Astrocyte (in vitro differentiated cells and primary cell): Measurements from ENCODE around the gene MYL3. TPM values are rescaled to one million over a fixed set of nuclear protein-coding genes. Genes with fewer than 3 reads are reported as not detected.

Experiments
- DNase-seq: peaks from one replicate; pipeline ENCODE4 v3.0.0-alpha.2; 2010; ENCODE audit warnings: low read depth
- FAIRE-seq: peaks from 2 replicates; lab custom pipeline; 2011; peaks lifted over from hg19 to GRCh38; lab: Jason Lieb, UNC
- H2AFZ ChIP-seq: 2 replicates; pipeline ENCODE4 v1.6.0; 2012; ENCODE audit warnings: low read depth, low read length, inconsistent platforms
- H3K27ac ChIP-seq: 2 replicates; pipeline ENCODE4 v1.5.1; 2011; ENCODE audit warnings: low read depth, low read length, inconsistent platforms
- H3K27me3 ChIP-seq: 2 replicates; pipeline ENCODE4 v1.6.0; 2011; ENCODE audit warnings: low read length, inconsistent platforms; ENCODE audit not compliant: insufficient read depth
- H3K36me3 ChIP-seq: 2 replicates; pipeline ENCODE4 v1.5.1; 2011; ENCODE audit warnings: low read length, inconsistent platforms; ENCODE audit not compliant: insufficient read depth
- H3K4me1 ChIP-seq: 2 replicates; pipeline ENCODE4 v1.5.1; 2011; ENCODE audit warnings: low read length, inconsistent platforms; ENCODE audit not compliant: insufficient read depth
- H3K4me2 ChIP-seq: 2 replicates; pipeline ENCODE4 v1.6.0; 2012; ENCODE audit warnings: low read length, inconsistent platforms
- H3K4me3 ChIP-seq: 2 replicates; pipeline ENCODE4 v1.5.1; 2011; ENCODE audit warnings: low read depth, mild to moderate bottlenecking, low read length, inconsistent platforms; ENCODE audit not compliant: insufficient read depth
- H3K79me2 ChIP-seq: 2 replicates; pipeline ENCODE4 v1.6.0; 2012; ENCODE audit warnings: mild to moderate bottlenecking, low read length, inconsistent platforms; ENCODE audit not compliant: insufficient read depth
- H3K9ac ChIP-seq: 2 replicates; pipeline ENCODE4 v1.6.0; 2012; ENCODE audit warnings: mild to moderate bottlenecking, low read length, inconsistent platforms
- H3K9me3 ChIP-seq: 2 replicates; pipeline ENCODE4 v1.5.1; 2012; ENCODE audit warnings: low read depth, mild to moderate bottlenecking, low read length, inconsistent platforms; ENCODE audit not compliant: insufficient read depth
- H4K20me1 ChIP-seq: 2 replicates; pipeline ENCODE4 v1.6.0; 2012; ENCODE audit warnings: low read length, inconsistent platforms; ENCODE audit not compliant: insufficient read depth
- H3K27ac Mint-ChIP-seq: one replicate; pipeline ENCODE4 v1.8.0; 2021; ENCODE audit warnings: mild to moderate bottlenecking, mixed read lengths; ENCODE audit not compliant: unreplicated experiment
- H3K27me3 Mint-ChIP-seq: one replicate; pipeline ENCODE4 v1.8.0; 2021; ENCODE audit warnings: low read depth, mixed read lengths; ENCODE audit not compliant: unreplicated experiment
- H3K36me3 Mint-ChIP-seq: one replicate; pipeline ENCODE4 v1.8.0; 2021; ENCODE audit warnings: low read depth, mixed read lengths; ENCODE audit not compliant: unreplicated experiment
- H3K4me1 Mint-ChIP-seq: one replicate; pipeline ENCODE4 v1.8.0; 2021; ENCODE audit warnings: low read depth, mixed read lengths; ENCODE audit not compliant: unreplicated experiment
- H3K4me3 Mint-ChIP-seq: one replicate; pipeline ENCODE4 v1.8.0; 2021; ENCODE audit warnings: mild to moderate bottlenecking, moderate library complexity, mixed read lengths; ENCODE audit not compliant: unreplicated experiment
- H3K9me3 Mint-ChIP-seq: one replicate; pipeline ENCODE4 v1.8.0; 2021; ENCODE audit warnings: mild to moderate bottlenecking, mixed read lengths; ENCODE audit not compliant: unreplicated experiment
- EZH2 ChIP-seq: IDR thresholded peaks from 2 replicates; pipeline ENCODE4 v1.6.1; 2012; ENCODE audit warnings: mild to moderate bottlenecking, low read length, inconsistent platforms; ENCODE audit not compliant: insufficient read depth
- total RNA-seq: library from RNA; stranded (reverse); gene quantifications from 2 replicates; pipeline ENCODE4 v1.2.1, GENCODE V29; 2021
- TF ChIP-seq, protein P1 (sequence below): IDR thresholded peaks from 2 replicates; pipeline ENCODE4 v1.5.1; 2011; ENCODE audit warnings: low read depth, mild to moderate bottlenecking, inconsistent platforms, low read length, moderate library complexity; ENCODE audit not compliant: insufficient read depth

MYL3 gene
- total RNA-seq, 1 donor from 2014 or later, result 0.89 TPM

DNA sequence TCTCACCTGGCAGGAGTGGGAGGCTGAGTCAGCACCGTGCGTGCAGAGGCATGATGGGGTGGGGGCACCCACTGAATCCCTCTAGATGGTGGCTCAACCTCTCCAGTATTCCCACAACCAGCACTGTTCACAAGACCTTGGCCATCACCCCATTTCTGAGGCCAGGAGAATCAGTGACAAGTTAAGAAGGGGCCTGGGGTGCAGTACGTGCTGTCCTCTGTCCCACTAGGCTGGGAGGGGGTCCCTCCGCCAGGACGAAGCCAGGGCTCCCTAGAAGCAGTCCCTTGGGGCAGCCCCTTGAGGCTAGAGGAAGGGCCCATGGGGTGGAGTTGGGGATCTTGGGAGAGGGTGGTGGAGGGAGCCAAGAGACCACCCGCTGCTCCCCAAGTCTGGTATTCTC, 4.8 kb downstream of the MYL3 start:
- TF ChIP-seq, protein P1, sequence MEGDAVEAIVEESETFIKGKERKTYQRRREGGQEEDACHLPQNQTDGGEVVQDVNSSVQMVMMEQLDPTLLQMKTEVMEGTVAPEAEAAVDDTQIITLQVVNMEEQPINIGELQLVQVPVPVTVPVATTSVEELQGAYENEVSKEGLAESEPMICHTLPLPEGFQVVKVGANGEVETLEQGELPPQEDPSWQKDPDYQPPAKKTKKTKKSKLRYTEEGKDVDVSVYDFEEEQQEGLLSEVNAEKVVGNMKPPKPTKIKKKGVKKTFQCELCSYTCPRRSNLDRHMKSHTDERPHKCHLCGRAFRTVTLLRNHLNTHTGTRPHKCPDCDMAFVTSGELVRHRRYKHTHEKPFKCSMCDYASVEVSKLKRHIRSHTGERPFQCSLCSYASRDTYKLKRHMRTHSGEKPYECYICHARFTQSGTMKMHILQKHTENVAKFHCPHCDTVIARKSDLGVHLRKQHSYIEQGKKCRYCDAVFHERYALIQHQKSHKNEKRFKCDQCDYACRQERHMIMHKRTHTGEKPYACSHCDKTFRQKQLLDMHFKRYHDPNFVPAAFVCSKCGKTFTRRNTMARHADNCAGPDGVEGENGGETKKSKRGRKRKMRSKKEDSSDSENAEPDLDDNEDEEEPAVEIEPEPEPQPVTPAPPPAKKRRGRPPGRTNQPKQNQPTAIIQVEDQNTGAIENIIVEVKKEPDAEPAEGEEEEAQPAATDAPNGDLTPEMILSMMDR, result no peak
- TF ChIP-seq EZH2, result no peak
- FAIRE-seq, result no peak

DNA sequence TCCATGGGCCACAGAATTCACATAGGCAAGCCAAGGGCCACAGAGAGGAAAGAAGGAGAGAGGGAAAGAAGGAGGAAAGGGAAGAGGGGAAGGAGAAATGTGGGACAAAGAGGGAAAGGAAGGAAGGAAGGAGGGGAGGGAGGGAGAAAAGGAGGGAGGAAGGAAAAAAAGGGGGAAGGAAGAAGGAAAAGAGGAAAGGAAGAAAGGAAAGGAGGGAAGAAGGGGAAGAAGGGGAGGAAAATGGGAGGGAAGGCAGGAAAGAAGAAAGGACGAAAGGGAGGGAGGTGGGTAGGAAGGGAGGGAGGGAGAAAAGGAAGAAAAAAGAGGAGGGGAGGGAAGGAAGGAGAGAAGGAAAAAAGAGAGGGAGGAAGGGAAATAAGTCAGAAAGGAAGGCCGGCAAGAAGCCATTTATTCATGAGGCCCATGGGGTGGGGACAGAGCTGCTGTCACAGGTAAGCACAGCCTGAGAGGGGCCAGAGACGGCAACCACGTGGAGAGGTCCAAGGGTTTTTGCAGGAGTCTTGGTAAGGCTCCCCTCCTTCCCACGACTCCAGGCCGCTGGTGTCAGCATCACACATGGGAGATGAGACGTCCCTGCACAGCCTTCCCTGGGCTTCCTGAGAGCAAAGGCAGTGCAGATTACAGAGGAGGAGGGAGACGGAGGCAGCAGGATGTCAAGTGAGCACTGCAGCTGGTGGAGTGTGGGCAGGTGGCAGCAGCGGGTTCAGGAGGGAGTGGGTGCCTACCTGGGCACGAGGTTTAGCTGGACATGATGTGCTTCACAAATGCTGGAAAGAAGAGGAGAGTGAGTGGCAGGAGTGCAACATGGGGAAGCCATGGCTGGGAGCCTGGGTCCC, 5.5 kb downstream of the MYL3 start:
- no peak overlapping the region for H3K9ac ChIP-seq
- no peak overlapping the region for H3K27ac ChIP-seq
- Mint-ChIP-seq H3K4me3 (no peak overlapping the region), H3K36me3 (peaks cover 2% of the 10 kb centered on the region), H3K9me3 (no peaks in the 10 kb centered on the region), H3K27ac (no peak overlapping the region), H3K27me3 (peaks cover 55% of the 10 kb centered on the region), H3K4me1 (no peaks in the 10 kb centered on the region)
- H3K4me3 ChIP-seq, result no peak overlapping the region
- no peaks in the 10 kb centered on the region for H3K79me2 ChIP-seq
- no peaks in the 10 kb centered on the region for H3K9me3 ChIP-seq
- peaks cover 10% of the 10 kb centered on the region for H3K27me3 ChIP-seq
- H2AFZ ChIP-seq, result no peak overlapping the region
- H3K4me1 ChIP-seq, result no peaks in the 10 kb centered on the region
- H3K36me3 ChIP-seq, result no peaks in the 10 kb centered on the region
- FAIRE-seq, result no peak
- no peak overlapping the region for H3K4me2 ChIP-seq
- no peak for TF ChIP-seq EZH2
- TF ChIP-seq, protein P1, result no peak
- H4K20me1 ChIP-seq, result no peaks in the 10 kb centered on the region
- DNase-seq, result no peak

More for the DNA sequence above, 4.8 kb downstream of the MYL3 start:
- no peak for DNase-seq
- Histone ChIP-seq H3K9ac (no peak overlapping the region), H4K20me1 (no peaks in the 10 kb centered on the region), H3K9me3 (no peaks in the 10 kb centered on the region), H3K79me2 (no peaks in the 10 kb centered on the region), H3K36me3 (no peaks in the 10 kb centered on the region), H3K4me3 (no peak overlapping the region), H2AFZ (no peak overlapping the region), H3K4me2 (no peak overlapping the region), H3K27me3 (peaks cover 11% of the 10 kb centered on the region), H3K4me1 (no peaks in the 10 kb centered on the region), H3K27ac (no peak overlapping the region)
- no peaks in the 10 kb centered on the region for H3K4me1 Mint-ChIP-seq
- peaks cover 2% of the 10 kb centered on the region for H3K36me3 Mint-ChIP-seq
- peaks cover 54% of the 10 kb centered on the region for H3K27me3 Mint-ChIP-seq
- H3K9me3 Mint-ChIP-seq, result no peaks in the 10 kb centered on the region
- H3K27ac Mint-ChIP-seq, result no peak overlapping the region
- no peak overlapping the region for H3K4me3 Mint-ChIP-seq
